HG02642 (cell line): ENCODE measurements around the gene ITIH6.

ENCODE experiments used
- ATAC-seq: cut with Tn5 transposase; IDR thresholded peaks from one replicate; pipeline ENCODE4 v1.9.1; 2021; ENCODE audit warnings: mild to moderate bottlenecking; ENCODE audit not compliant: unreplicated experiment, poor library complexity

ITIH6 gene

GRCh38 chrX:54721424-54721823 lies 76.6 kb downstream of the ITIH6 start:
- ATAC-seq, result no peak

- no peak for ATAC-seq
Measured at GRCh38 chrX:54715621-54716020, 82.4 kb downstream of the ITIH6 start.

GRCh38 chrX:54714424-54714823 lies 83.6 kb downstream of the ITIH6 start:
- ATAC-seq, result no peak

GRCh38 chrX:54711735-54712134 lies 86.3 kb downstream of the ITIH6 start:
- ATAC-seq, result no peak

GRCh38 chrX:54710920-54711319 lies 87.1 kb downstream of the ITIH6 start:
- ATAC-seq, result no peak

GRCh38 chrX:54708404-54708803 lies 89.7 kb downstream of the ITIH6 start:
- no peak for ATAC-seq
